ENCODE measurements around the gene BEST3. TPM values are rescaled to one million over a fixed set of nuclear protein-coding genes. Genes with fewer than 3 reads are reported as not detected.

Gene BEST3
- total and polyA plus RNA-seq, 8 donors = 0.37 TPM; not detected in 7

GRCh38 chr12:69679119-69679518 lies 20.0 kb downstream of the BEST3 start:
- WGBS, 5 donors = 68 to 84% (median 78%) methylated on average over 4 of the region's 4 CpGs
- H3K4me1 ChIP-seq = no peaks in the 10 kb centered on the region
- intact Hi-C loops (cut with DNase I; ENCODE audit: low total_unique reads) = no loop called here
- DNase-seq = no peak
- TF ChIP-seq POLR2AphosphoS5 (IDR thresholded peaks at IDR 0.05) (no peak), POLR2A (IDR thresholded peaks at IDR 0.05) (no peak), CTCF (IDR thresholded peaks at IDR 0.05) (no peak), EP300 (IDR thresholded peaks at IDR 0.05) (no peak)
- H3K27ac ChIP-seq = no peak overlapping the region
- H3K36me3 ChIP-seq = no peaks in the 10 kb centered on the region
- H3K27me3 ChIP-seq = no peaks in the 10 kb centered on the region
- H3K4me3 ChIP-seq = no peak overlapping the region
- H3K9me3 ChIP-seq = no peaks in the 10 kb centered on the region

GRCh38 chr12:69676257-69677012 lies 22.7 kb downstream of the BEST3 start:
- no peaks in the 10 kb centered on the region for H3K4me1 ChIP-seq
- DNase-seq = no peak
- no peak overlapping the region for H3K4me3 ChIP-seq
- intact Hi-C loops (cut with DNase I; ENCODE audit: low total_unique reads) = no loop called here
- H3K27me3 ChIP-seq = no peaks in the 10 kb centered on the region
- TF ChIP-seq POLR2AphosphoS5 (IDR thresholded peaks at IDR 0.05) = no peak
- no peak for TF ChIP-seq CTCF (IDR thresholded peaks at IDR 0.05)
- TF ChIP-seq POLR2A (IDR thresholded peaks at IDR 0.05) = no peak
- TF ChIP-seq EP300 (IDR thresholded peaks at IDR 0.05) = no peak
- no peaks in the 10 kb centered on the region for H3K9me3 ChIP-seq
- no peaks in the 10 kb centered on the region for H3K36me3 ChIP-seq
- WGBS, 5 donors = 90 to 95% (median 92%) methylated on average over 8 of the region's 8 CpGs
- H3K27ac ChIP-seq = no peak overlapping the region

- no peak overlapping the region for H3K4me3 ChIP-seq
- H3K9me3 ChIP-seq = no peaks in the 10 kb centered on the region
- intact Hi-C loops (cut with DNase I; ENCODE audit: low total_unique reads) = no loop called here
- no peak overlapping the region for H3K27ac ChIP-seq
- H3K36me3 ChIP-seq = no peaks in the 10 kb centered on the region
- no peak for DNase-seq
- H3K27me3 ChIP-seq = no peaks in the 10 kb centered on the region
- TF ChIP-seq POLR2A (IDR thresholded peaks at IDR 0.05) = no peak
- no peak for TF ChIP-seq EP300 (IDR thresholded peaks at IDR 0.05)
- TF ChIP-seq CTCF (IDR thresholded peaks at IDR 0.05) = no peak
- TF ChIP-seq POLR2AphosphoS5 (IDR thresholded peaks at IDR 0.05) = no peak
- WGBS, 5 donors = 60 to 79% (median 71%) methylated on average over 2 of the region's 2 CpGs
- H3K4me1 ChIP-seq = no peaks in the 10 kb centered on the region
Observed at GRCh38 chr12:69672195-69672594, 26.9 kb downstream of the BEST3 start.

DNA sequence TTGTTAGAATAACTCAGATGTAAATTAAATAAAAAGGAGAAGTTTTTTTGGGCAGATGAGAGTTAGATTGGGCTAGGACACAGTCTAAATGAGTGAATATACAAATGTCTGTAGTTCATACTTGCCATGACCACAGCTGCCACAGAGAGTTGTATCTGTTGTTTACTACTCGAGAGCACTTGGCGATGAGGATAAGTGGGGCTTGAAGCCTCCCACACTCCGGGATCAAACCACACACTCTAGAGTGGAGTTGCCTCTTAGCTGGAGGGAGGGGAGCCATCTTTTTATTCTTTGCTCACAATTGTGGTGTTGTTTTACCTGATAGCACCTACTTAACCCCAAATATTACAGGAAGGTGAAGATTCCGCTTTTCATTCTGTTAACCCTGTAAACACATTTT lies 27.5 kb downstream of the BEST3 start:
- WGBS, 5 donors = 84 to 90% (median 89%) methylated on average over 4 of the region's 4 CpGs

More for the DNA sequence above, 27.5 kb downstream of the BEST3 start:
- Histone ChIP-seq H3K4me1 (no peaks in the 10 kb centered on the region), H3K36me3 (no peaks in the 10 kb centered on the region), H3K27ac (no peak overlapping the region), H3K9me3 (no peaks in the 10 kb centered on the region), H3K4me3 (no peak overlapping the region), H3K27me3 (no peaks in the 10 kb centered on the region)
- DNase-seq = no peak
- TF ChIP-seq CTCF (IDR thresholded peaks at IDR 0.05) = no peak
- intact Hi-C loops (cut with DNase I; ENCODE audit: low total_unique reads) = no loop called here
